ENCODE results near the gene STRA6.

GRCh38 chr15:74147051-74147450 is 55.5 kb downstream of the STRA6 start:
- TF ChIP-seq CTCF (conservative IDR thresholded peaks at IDR 0.05; ENCODE audit: low read length) (no peak), EZH2phosphoT487 (IDR thresholded peaks at IDR 0.05; ENCODE audit: borderline replicate concordance, low read depth, low read length) (no peak)

All from OCI-LY7 (cell line).